NCI-H748 treated with DMSO at 0.1 percent for 48 hours (cell line): Measurements from ENCODE around the gene LRRC71.
A peak's percentile ranks its signal among the peaks of the same experiment; 100 is the strongest.

ENCODE experiments used
- DNase-seq: peaks from one replicate; lab custom pipeline; 2025; lab: John Stamatoyannopoulos, UW

The LRRC71 gene

GRCh38 chr1:156892190-156893047 lies 28.0 kb upstream of the LRRC71 start:
- DNase-seq = peak; percentile 76

GRCh38 chr1:156893048-156893953 lies 27.1 kb upstream of the LRRC71 start, which contains the start of gene PEAR1:
TSS of gene PEAR1 (plus strand) at chr1:156893718. CDS start at chr1:156903927, 10,209 bp downstream.
- no peak for DNase-seq

GRCh38 chr1:156894001-156894400 lies 26.4 kb upstream of the LRRC71 start:
- DNase-seq = no peak

GRCh38 chr1:156894711-156895454 lies 25.5 kb upstream of the LRRC71 start:
- DNase-seq = no peak

GRCh38 chr1:156895455-156895812 lies 25.0 kb upstream of the LRRC71 start:
- no peak for DNase-seq

- DNase-seq = no peak
Observed at GRCh38 chr1:156895927-156896326, 24.5 kb upstream of the LRRC71 start.

GRCh38 chr1:156896490-156897033 lies 23.9 kb upstream of the LRRC71 start:
- DNase-seq = no peak

- no peak for DNase-seq
Observed at GRCh38 chr1:156897078-156897825, 23.2 kb upstream of the LRRC71 start.

GRCh38 chr1:156898161-156898566 lies 22.3 kb upstream of the LRRC71 start:
- no peak for DNase-seq

- DNase-seq = no peak
Observed at GRCh38 chr1:156898971-156899664, 21.3 kb upstream of the LRRC71 start.

GRCh38 chr1:156899956-156900718 lies 20.3 kb upstream of the LRRC71 start:
- DNase-seq = no peak

- no peak for DNase-seq
Observed at GRCh38 chr1:156900896-156901589, 19.4 kb upstream of the LRRC71 start.

GRCh38 chr1:156901590-156901900 lies 18.9 kb upstream of the LRRC71 start:
- no peak for DNase-seq

- DNase-seq = no peak
Observed at GRCh38 chr1:156901966-156902915, 18.2 kb upstream of the LRRC71 start.

GRCh38 chr1:156903328-156904091 lies 16.9 kb upstream of the LRRC71 start:
- no peak for DNase-seq

- DNase-seq = no peak
Observed at GRCh38 chr1:156904187-156904959, 16.1 kb upstream of the LRRC71 start.

- DNase-seq = no peak
Observed at GRCh38 chr1:156905176-156905575, 15.3 kb upstream of the LRRC71 start.
